ENCODE data around the gene TOX3.

Gene TOX3

GRCh38 chr16:52563767-52564611, 17.0 kb upstream of the TOX3 start:
- DNase-seq: no peak

- DNase-seq: no peak
Measured at GRCh38 chr16:52562770-52563169, 15.8 kb upstream of the TOX3 start.

GRCh38 chr16:52561910-52562741, 15.2 kb upstream of the TOX3 start:
- no peak for DNase-seq

GRCh38 chr16:52558448-52558847, 11.5 kb upstream of the TOX3 start:
- DNase-seq: no peak

DNA sequence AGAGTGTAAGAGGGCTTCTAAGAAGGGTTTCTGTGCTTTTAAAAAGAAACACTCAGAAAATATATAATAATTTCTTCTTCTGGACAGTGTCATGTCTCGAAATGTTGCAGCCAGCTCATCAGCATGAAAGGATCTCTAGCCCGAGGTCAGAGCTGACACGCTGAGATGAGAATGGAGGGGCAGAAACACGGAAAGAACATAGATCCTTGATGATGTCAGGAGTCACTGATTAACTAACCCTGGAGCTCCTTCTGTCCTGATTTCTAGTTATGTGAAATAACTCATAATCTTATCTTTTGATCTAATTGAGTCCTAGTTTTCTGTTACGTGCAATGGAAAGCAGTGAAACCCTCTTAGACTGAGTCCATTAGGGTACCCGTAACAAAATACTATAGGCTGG, 10.3 kb upstream of the TOX3 start:
- no peak for DNase-seq

DNA sequence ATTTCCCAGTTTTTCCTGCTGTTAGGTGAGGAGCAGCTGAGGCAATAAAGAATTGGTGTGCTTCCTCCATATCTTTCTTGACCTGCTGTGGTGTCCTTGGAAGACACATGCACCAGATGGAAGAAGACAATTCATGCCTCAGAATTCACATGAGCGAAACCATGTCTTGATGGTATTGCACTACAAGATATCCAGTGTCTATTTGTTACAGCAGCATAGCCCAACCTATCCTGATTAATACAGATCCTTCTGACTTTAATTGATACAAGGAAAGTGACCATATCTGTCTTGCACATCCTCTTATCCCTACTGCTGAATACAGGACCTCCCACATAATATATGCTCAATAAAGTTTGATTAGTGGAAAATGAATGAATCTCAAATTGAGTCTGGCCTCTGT, 9.1 kb upstream of the TOX3 start:
- DNase-seq: no peak

DNA sequence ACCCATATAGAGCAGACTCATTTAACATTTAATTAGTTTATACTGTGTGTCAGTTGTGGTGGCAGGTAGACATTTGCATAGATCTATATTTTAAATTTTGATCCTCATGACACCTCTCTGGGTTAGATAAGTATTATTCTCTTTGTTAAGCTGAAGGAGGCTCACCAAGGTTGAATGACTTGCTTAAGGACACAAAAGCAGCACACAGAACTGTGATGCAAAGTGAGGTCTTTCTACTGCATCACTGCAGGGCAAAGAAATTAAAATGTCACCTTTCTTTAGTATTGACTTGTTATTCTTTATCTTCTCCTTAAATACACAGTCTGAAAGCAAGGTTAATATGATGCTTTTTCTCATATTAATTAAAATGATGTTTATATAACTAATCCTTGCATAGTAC, 8.6 kb upstream of the TOX3 start:
- no peak for DNase-seq

- DNase-seq: no peak
Measured at GRCh38 chr16:52554334-52554733, 7.4 kb upstream of the TOX3 start.

DNA sequence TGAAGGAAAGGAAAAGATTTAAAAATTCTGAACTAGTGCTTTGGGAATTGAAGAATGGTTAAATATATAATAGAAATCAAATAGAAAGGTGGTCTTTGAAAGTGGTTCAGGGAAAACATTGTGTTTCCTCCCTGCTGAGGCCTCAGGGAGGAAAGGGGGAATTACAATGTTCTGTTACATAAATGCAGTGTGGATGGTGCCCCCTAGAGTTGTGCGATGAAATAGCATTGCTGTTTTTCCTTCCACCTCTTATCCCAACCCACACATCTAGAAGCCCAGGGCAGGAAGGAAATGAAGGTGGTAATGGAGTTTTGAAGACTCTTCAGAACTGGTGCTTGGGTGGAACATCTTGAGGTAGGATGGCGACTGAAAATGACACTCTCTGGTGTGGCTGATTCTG, 6.4 kb upstream of the TOX3 start:
- DNase-seq: no peak

DNA sequence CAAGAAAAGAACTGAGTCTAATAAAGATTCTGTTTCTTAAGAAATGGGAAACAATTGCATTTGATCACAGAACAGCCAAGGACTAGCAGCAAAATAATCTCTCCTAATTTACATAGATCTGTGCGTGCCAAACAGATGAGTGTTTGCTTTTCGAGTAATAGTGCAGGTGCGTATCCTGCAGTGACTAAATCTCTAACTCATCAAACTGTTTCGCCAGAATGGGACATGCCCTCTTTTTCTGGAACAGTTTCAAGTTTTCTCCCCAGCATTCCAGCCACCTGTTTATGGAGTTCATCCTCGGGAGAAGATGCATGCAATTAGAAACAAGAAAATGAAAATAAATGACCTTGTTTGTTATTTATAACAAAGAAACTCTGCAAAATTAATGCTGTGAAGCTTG, 5.7 kb upstream of the TOX3 start:
- DNase-seq: no peak

GRCh38 chr16:52549011-52549692, 2.2 kb upstream of the TOX3 start:
- DNase-seq: no peak

DNA sequence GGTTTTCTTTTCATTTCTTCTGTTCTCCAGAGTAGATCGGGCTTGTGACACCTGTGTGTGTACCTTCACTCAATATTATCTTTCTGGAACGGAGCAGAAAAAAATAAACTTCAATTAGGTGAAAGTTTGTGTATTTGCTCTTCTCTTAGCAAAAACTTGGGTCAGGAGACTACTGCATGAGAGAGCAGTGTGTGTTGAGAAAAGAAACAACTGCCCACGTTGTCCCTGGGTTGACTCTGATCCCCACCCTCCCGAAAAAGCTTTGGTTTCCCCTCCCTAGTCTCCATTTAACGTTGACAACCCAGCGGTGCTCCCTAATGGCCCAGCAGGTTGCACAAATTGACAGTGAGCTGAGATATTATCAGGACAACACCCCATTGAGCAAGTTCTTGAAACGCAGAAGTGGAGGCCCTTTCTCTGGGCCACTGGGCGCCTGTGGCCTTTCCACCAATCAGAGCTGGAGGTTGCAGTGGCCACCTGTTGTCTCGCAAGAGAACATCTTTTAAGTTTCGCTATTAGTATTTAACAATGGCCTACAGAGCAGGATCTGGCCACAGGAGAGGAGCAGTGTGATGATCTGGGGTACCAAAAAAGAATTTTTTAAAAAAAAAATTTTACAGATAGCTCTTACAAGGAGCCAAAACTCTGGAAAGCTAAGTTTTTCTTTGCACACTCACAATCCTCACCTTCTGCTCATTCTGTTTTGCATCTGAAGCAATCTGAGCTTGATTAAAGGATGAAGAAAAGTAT, 1.5 kb upstream of the TOX3 start:
- no peak for DNase-seq

- no peak for DNase-seq
Measured at GRCh38 chr16:52547834-52548215, 882 bp upstream of the TOX3 start.

GRCh38 chr16:52546291-52547003, 496 bp downstream of the TOX3 start:
- DNase-seq: no peak

DNA sequence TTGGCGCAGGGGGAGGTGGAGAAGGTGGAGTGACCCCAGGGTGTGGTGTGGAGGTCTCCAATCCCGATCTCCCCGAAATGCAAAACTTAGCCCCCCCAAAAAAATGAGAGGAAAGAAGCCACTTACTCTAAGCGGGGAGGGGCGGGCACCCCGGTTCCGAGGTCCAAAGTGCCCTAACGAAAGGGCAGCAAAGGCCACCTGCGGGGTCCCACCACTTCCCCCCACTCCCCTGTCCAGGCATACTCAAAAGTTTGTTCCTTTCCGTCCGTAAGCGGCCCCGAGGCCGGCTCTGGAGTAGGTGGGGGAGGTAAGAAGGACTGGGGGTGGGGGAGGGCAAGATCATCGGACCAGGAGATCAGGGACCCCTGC, 1.1 kb downstream of the TOX3 start:
- DNase-seq: no peak

- DNase-seq: no peak
Measured at GRCh38 chr16:52545222-52545897, 1.6 kb downstream of the TOX3 start.

DNA sequence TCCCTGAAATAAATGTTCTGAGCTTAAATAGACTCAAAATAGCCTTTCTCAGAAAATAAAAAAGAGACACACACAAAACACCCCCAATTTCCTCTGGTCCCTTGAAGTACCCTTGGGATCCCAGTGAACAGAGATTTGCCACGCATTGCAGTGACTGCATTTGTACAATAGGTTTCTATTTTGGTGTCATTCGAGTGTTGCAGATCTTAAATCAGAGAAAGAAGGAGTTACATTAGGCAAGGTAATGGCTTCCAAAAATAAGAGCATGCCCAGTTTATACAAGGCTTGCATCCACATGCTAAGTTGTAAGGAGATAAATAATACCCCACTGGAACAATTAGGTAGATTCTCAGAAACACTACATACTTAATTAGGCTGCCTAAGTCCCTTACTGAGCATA, 2.2 kb downstream of the TOX3 start:
- DNase-seq: no peak

GRCh38 chr16:52543654-52544053, 3.3 kb downstream of the TOX3 start:
- DNase-seq: no peak

- DNase-seq: no peak
Measured at GRCh38 chr16:52540910-52541309, 6.0 kb downstream of the TOX3 start.

DNA sequence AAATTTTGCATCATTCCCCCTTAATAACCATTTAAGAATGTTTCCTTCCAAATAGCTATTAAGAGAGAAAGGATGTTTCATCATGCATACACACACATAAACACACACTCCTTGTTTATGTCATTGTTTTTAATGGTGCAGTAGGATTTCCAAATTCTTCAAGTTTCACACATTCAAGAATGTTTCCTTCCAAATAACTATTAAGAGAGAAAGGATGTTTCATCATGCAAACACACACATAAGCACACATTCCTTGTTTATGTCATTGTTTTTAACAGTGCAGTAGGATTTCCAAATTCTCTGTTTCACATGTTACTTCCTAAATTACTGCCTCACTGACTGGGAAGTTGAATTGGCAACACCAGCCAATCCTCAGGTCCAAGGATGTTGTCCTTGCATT, 7.8 kb downstream of the TOX3 start:
- DNase-seq: no peak

GRCh38 chr16:52538511-52538910, 8.4 kb downstream of the TOX3 start:
- DNase-seq: no peak

DNA sequence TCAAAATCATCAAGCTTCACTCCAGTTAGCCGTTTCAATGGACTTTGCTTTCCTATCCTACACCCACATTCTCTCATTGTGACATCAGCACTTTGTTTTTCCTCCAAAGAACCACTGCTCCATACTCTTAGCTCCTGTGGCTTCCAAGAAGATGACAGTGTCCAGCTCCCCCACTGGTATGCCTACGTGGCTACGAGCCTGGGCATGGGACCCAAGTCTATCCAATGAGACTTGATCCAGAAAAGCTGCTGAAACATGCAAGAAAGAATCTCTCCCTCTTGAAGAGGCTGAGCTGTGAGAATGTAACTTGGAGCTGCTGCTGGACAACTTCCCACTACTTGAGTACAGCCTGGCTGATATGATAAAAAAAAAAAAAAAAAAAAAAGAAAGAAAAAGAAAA, 9.4 kb downstream of the TOX3 start:
- no peak for DNase-seq
